Panc1 (cell line): ENCODE data around the gene RBM8A. TPM values are rescaled to one million over a fixed set of nuclear protein-coding genes. Genes with fewer than 3 reads are reported as not detected.
A peak's percentile ranks its signal among the peaks of the same experiment; 100 is the strongest.

Source experiments
- ATAC-seq: fragments of 200-7000 bp; cut with Tn5 transposase; 2 replicates; pipeline ENCODE4 v1.9.1; 2020; ENCODE audit warnings: mild to moderate bottlenecking, moderate library complexity
- BruUV-seq: library from RNA; stranded (reverse); fragments of 400-500 nt; replicated peaks from 2 replicates; lab custom pipeline; 2021; lab: Mats Ljungman, UMichigan
- CTCF ChIA-PET: fragments of 300-600 bp; sonication (Branson Sonifier 250); formaldehyde crosslinking; loops from one replicate; lab custom pipeline; 2022; ENCODE audit warnings: antibody characterized with exemption; lab: Charles Lee
- POLR2A ChIA-PET: fragments of 300-600 bp; sonication (Branson Sonifier 250); formaldehyde crosslinking; loops from one replicate; lab custom pipeline; 2022; ENCODE audit warnings: antibody characterized with exemption; lab: Charles Lee
- DNase-seq: peaks from one replicate; pipeline ENCODE4 v3.0.0-alpha.2; 2010; ENCODE audit warnings: low read depth, low spot score
- H3K27ac ChIP-seq: 2 replicates; pipeline ENCODE4 v1.5.1; 2011; ENCODE audit warnings: mild to moderate bottlenecking, low read length, inconsistent platforms
- H3K27me3 ChIP-seq: fragments of 200-500 bp; sonication (Bioruptor generic); 2 replicates; pipeline ENCODE4 v1.6.0; 2014; ENCODE audit warnings: low read length, inconsistent platforms; ENCODE audit not compliant: control insufficient read depth, insufficient read depth
- H3K36me3 ChIP-seq: fragments of 200-500 bp; sonication (Bioruptor generic); 2 replicates; pipeline ENCODE4 v1.5.1; 2014; ENCODE audit warnings: inconsistent platforms, mild to moderate bottlenecking, low read length, moderate library complexity; ENCODE audit not compliant: control insufficient read depth, insufficient read depth
- H3K4me1 ChIP-seq: 2 replicates; pipeline ENCODE4 v1.5.1; 2011; ENCODE audit warnings: inconsistent platforms, mild to moderate bottlenecking, low read length, moderate library complexity; ENCODE audit not compliant: control insufficient read depth, insufficient read depth
- H3K4me3 ChIP-seq, 2 experiments: 2 replicates each; pipeline ENCODE4 v1.5.1; 2011 to 2012; ENCODE audit warnings: low read depth in 2 of 2, low read length in 2 of 2, mild to moderate bottlenecking in 2 of 2, inconsistent platforms in 1 of 2, moderate library complexity in 1 of 2
- H3K9me3 ChIP-seq: fragments of 200-500 bp; sonication (Bioruptor generic); 2 replicates; pipeline ENCODE4 v1.5.1; 2014; ENCODE audit warnings: low read depth, mild to moderate bottlenecking, inconsistent platforms, low read length, moderate library complexity; ENCODE audit not compliant: control insufficient read depth, insufficient read depth
- POLR2AphosphoS5 ChIP-seq: IDR thresholded peaks from 2 replicates; pipeline ENCODE4 v1.6.1; 2012; ENCODE audit warnings: mild to moderate bottlenecking, low read depth, low read length, moderate library complexity
- SIN3A ChIP-seq: IDR thresholded peaks from 2 replicates; pipeline ENCODE4 v1.6.1; 2012; ENCODE audit warnings: low read depth, mild to moderate bottlenecking, low read length, moderate library complexity, borderline replicate concordance; ENCODE audit not compliant: insufficient read depth
- TCF7L2 ChIP-seq: IDR thresholded peaks from 2 replicates; pipeline ENCODE4 v1.6.1; 2011; ENCODE audit warnings: mild to moderate bottlenecking, low read depth, low read length, inconsistent platforms
- in situ Hi-C: cut with HindIII; loops from 2 replicates; pipeline ENCODE4 v1.10.0; 2016; ENCODE audit warnings: low sequenced_read_pairs, low pct_unique_long_range_greater_than_20kb
- intact Hi-C: fragments of 100-400 bp; cut with micrococcal nuclease; formaldehyde crosslinking; loops from one replicate; pipeline ENCODE4 v1.10.0; 2022; ENCODE audit not compliant: unreplicated experiment
- total RNA-seq: library from RNA; stranded (reverse); gene quantifications from one replicate; pipeline ENCODE4 v1.2.1, GENCODE V29; 2021; ENCODE audit not compliant: unreplicated experiment
- TF ChIP-seq, protein P1 (sequence below), 2 experiments: IDR thresholded peaks; 2 replicates each; pipeline ENCODE4 v1.6.1; 2011 to 2012; ENCODE audit warnings: low read depth in 2 of 2, control low read depth in 1 of 2, low read length in 1 of 2, mild to moderate bottlenecking in 1 of 2, moderate library complexity in 1 of 2; ENCODE audit not compliant: insufficient read depth in 1 of 2
- TF ChIP-seq, protein P2 (sequence below): fragments of 450-650 bp; IDR thresholded peaks from 2 replicates; pipeline ENCODE4 v1.5.1; 2017; ENCODE audit warnings: mild to moderate bottlenecking

RBM8A gene
- total RNA-seq, 1 experiment from 2014 or later, result 172 TPM

DNA sequence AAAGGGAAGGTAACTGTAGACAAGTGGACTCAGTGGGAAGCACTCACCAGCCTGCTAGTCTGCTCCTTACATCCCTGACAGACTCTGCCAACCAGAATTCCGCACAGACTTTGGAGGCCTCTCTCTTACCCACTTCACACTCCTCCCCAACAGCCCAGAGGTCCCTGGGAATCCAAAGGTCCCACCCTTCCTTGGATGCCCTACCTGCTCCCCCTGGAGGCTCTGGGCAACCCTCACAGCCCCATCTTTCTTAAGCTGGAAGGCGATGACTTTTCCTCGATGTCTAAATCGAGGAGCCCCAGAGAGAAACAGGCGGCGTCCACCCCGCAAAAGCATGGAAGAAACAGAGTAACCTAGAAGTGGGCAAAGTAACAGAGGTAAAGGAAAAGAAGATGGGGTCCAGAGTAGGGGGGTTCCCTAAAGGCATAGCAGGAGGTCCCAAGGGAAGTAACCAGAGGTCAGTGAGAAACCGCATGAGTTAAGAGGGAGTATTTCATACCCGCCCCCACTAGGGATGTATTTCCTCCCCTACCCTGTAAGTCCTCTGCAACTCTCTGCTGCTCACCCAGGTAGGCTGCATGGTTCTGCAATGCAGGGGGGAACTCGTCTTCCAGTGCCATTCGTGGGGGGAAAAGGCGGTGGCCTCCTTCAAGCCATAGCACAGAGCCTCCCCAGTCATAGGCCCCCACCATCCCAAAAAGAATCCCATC, 25.8 kb downstream of the RBM8A start:
- BruUV-seq, result no TSS peak
- ATAC-seq (no peak), DNase-seq (no peak)
- H3K9me3 ChIP-seq, result no peaks in the 10 kb centered on the region
- H3K36me3 ChIP-seq, result no peaks in the 10 kb centered on the region
- no peak overlapping the region for H3K27ac ChIP-seq
- intact Hi-C loops, result no loop called here
- no peak overlapping the region for H3K4me3 ChIP-seq
- ChIA-PET POLR2A (no interaction called here), CTCF (no interaction called here)
- H3K4me1 ChIP-seq, result no peaks in the 10 kb centered on the region
- no peak for TF ChIP-seq POLR2AphosphoS5
- TF ChIP-seq, protein P1, sequence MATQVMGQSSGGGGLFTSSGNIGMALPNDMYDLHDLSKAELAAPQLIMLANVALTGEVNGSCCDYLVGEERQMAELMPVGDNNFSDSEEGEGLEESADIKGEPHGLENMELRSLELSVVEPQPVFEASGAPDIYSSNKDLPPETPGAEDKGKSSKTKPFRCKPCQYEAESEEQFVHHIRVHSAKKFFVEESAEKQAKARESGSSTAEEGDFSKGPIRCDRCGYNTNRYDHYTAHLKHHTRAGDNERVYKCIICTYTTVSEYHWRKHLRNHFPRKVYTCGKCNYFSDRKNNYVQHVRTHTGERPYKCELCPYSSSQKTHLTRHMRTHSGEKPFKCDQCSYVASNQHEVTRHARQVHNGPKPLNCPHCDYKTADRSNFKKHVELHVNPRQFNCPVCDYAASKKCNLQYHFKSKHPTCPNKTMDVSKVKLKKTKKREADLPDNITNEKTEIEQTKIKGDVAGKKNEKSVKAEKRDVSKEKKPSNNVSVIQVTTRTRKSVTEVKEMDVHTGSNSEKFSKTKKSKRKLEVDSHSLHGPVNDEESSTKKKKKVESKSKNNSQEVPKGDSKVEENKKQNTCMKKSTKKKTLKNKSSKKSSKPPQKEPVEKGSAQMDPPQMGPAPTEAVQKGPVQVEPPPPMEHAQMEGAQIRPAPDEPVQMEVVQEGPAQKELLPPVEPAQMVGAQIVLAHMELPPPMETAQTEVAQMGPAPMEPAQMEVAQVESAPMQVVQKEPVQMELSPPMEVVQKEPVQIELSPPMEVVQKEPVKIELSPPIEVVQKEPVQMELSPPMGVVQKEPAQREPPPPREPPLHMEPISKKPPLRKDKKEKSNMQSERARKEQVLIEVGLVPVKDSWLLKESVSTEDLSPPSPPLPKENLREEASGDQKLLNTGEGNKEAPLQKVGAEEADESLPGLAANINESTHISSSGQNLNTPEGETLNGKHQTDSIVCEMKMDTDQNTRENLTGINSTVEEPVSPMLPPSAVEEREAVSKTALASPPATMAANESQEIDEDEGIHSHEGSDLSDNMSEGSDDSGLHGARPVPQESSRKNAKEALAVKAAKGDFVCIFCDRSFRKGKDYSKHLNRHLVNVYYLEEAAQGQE (IDR thresholded peaks at IDR 0.05; ENCODE audit: insufficient read depth in 1 of 2, low read depth in 2 of 2, low read length in 1 of 2), result no peak
- TF ChIP-seq TCF7L2, result no peak
- TF ChIP-seq, protein P2, sequence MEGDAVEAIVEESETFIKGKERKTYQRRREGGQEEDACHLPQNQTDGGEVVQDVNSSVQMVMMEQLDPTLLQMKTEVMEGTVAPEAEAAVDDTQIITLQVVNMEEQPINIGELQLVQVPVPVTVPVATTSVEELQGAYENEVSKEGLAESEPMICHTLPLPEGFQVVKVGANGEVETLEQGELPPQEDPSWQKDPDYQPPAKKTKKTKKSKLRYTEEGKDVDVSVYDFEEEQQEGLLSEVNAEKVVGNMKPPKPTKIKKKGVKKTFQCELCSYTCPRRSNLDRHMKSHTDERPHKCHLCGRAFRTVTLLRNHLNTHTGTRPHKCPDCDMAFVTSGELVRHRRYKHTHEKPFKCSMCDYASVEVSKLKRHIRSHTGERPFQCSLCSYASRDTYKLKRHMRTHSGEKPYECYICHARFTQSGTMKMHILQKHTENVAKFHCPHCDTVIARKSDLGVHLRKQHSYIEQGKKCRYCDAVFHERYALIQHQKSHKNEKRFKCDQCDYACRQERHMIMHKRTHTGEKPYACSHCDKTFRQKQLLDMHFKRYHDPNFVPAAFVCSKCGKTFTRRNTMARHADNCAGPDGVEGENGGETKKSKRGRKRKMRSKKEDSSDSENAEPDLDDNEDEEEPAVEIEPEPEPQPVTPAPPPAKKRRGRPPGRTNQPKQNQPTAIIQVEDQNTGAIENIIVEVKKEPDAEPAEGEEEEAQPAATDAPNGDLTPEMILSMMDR, result no peak
- TF ChIP-seq SIN3A, result no peak
- in situ Hi-C loops, result no loop called here
- no peaks in the 10 kb centered on the region for H3K27me3 ChIP-seq

DNA sequence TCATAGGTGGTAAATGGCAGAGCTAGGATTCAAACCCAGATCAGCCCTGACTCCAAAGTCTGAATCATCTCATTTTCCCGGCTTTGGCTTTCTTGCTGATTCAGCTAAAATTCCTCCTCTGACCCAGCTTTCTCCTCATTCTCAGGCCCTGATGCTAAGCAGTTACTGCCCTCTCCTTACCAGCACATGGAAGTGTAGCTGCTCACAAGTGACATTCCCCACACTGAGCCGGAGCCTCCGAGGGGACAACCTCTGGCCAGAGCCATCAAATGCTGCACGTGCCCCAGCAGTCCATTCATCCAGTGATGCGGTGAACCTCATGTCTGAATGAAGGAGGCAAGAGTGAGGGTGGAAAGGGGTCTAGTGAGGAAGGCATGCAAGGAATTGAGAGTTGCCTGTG, 28.5 kb downstream of the RBM8A start:
- in situ Hi-C loops, result no loop called here
- CTCF ChIA-PET, result no interaction called here
- POLR2A ChIA-PET, result no interaction called here

More for the DNA sequence above, 28.5 kb downstream of the RBM8A start:
- Histone ChIP-seq H3K4me3 (no peak overlapping the region), H3K9me3 (no peaks in the 10 kb centered on the region), H3K36me3 (no peaks in the 10 kb centered on the region), H3K27ac (peak overlapping the region; percentile 39; the same call in 1 of the 2 replicates), H3K4me1 (no peaks in the 10 kb centered on the region), H3K27me3 (no peaks in the 10 kb centered on the region)
- TF ChIP-seq, protein P1 (IDR thresholded peaks at IDR 0.05; ENCODE audit: insufficient read depth in 1 of 2, low read depth in 2 of 2, low read length in 1 of 2), result no peak
- TF ChIP-seq TCF7L2 (no peak), POLR2AphosphoS5 (no peak), SIN3A (no peak)
- TF ChIP-seq, protein P2, result no peak
- DNase-seq, result no peak
- BruUV-seq, result no TSS peak
- intact Hi-C loops, result no loop called here
- ATAC-seq, result peak; percentile 66; the same call in 1 of the 2 replicates
